T-helper 2 cell treated with Interferon-gamma antibody and Interleukin-4, amounts not matched to agents 100 ng/mL and 5 ng/mL, for 36 hours (primary cell): Measurements from ENCODE around the gene GPR132. TPM values are rescaled to one million over a fixed set of nuclear protein-coding genes. Genes with fewer than 3 reads are reported as not detected.
"Not testable (repeated sequence)": the region's sequence is repeated elsewhere in the genome, so short reads cannot be mapped to it uniquely, and the experiment has no call there.

Source experiments
- intact Hi-C: fragments of 100-400 bp; cut with micrococcal nuclease; formaldehyde crosslinking; loops from one replicate; pipeline ENCODE4 v1.15.1; 2023
- total RNA-seq: library from RNA; stranded (reverse); gene quantifications from 2 replicates; pipeline ENCODE4 v1.2.3, GENCODE V29; 2022

GPR132 gene, protein sequence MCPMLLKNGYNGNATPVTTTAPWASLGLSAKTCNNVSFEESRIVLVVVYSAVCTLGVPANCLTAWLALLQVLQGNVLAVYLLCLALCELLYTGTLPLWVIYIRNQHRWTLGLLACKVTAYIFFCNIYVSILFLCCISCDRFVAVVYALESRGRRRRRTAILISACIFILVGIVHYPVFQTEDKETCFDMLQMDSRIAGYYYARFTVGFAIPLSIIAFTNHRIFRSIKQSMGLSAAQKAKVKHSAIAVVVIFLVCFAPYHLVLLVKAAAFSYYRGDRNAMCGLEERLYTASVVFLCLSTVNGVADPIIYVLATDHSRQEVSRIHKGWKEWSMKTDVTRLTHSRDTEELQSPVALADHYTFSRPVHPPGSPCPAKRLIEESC
- 31.8 and 33.0 TPM in 2 replicates for total RNA-seq

DNA sequence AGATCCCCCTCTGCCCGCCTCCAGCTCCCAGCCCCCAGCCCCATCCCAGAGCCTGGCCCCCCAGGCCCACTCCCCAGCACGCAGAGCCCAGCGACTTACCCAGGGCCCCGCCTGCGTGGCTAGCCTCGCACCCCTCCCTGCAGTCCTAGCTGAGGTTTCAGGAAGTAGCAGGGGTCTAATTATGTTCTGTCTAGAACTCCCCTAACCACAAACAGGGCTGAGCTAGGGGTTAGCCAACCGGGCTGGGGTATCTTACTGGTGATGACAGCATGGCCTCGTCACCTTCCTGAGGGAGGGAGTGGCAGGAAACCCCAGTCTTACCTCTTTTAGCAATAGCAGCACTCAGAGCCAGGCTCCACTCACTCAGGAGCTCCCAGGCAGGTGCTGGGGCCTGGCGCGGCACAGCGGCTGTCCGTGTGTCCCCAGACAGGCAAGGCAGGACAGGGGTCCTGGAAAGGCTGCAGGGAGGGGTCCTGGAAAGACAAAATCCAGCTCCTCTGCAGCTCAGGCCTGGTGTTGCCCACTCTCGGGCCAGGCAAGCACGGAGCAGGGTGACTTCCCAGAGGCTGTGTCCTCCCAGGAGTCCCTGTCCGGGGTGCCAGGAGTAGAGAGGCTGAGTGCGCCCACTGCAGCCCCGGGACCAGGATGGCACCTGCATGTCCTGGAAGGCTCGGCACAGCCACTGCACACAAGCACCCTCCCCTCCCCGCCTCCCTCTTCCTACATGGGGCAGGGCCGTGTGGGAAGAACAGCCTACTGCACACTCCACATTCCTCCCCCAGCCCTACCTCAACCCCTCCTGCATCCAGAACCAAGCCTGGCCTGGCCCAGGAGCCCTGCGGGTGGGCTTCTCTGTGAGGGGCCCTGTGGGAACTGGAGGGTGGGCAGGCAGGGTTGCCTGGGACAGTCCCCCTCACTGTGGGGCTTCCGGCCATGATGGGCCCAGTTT lies at the start of gene GPR132:
Gene GPR132, minus strand, starts transcription at position 151 of the 949 bp plus-strand sequence. CDS start 10,010 bp downstream, outside the sequence.
- intact Hi-C loops = loop anchor here (1.0 to 10.0 kb wide), 5 partner anchors 21 to 419 kb away; partner anchors contain the start of genes CDCA4, CLBA1 and CRIP1

GRCh38 chr14:105109243-105109642 lies 44.0 kb upstream of the GPR132 start:
- intact Hi-C loops = not testable (repeated sequence)

DNA sequence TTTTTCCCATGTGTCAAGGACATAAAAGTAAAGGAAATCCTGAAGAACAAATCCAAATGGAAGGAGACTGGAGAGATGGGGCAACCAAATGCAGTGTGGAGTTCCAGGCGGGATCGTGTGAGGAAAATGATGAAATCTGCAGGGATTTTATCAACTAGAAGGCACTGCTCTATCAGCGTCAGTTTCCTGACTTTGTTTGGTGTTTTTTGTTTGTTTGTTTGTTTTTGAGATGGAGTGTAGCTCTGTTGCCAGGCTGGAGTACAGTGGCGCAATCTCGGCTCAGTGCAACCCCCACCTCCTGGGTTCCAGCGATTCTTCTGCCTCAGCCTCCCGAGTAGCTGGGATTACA lies 43.3 kb upstream of the GPR132 start:
- intact Hi-C loops = no loop called here

DNA sequence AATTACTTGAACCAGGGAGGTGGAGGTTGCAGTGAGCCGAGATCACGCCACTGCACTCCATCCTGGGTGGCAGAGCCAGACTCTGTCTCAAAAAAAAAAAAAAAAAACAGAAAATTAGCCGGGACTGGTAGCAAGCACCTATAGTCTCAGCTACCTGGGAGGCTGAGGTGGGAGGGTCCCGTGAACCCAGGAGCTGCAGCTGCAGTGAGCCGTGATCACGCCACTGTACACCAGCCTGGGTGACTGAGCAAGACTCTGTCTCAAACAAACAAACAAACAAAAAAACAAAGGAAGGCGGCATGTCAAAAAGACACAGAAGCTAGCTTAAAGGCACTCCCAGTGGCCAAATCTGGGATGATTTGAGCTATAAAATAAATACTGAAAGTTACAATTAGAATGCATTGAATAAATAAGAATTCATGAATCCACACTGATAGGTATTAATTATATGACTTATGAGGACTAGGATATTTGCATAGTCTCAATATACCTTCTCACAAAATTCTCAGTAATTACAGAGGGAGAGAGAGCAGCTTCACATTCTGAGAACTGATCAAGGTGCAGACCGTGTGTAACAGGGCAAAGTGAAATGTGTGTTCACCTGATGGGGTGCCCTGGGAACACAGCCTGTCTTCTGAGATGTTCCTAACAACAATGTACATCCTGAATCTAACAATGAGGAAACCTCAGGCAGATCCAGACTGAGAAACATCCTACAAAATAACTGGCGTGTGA lies 42.7 kb upstream of the GPR132 start:
- intact Hi-C loops = no loop called here

GRCh38 chr14:105107351-105107750 lies 42.1 kb upstream of the GPR132 start:
- intact Hi-C loops = no loop called here

- intact Hi-C loops = no loop called here
Observed at GRCh38 chr14:105105158-105105557, 39.9 kb upstream of the GPR132 start.

GRCh38 chr14:105102893-105103292 lies 37.7 kb upstream of the GPR132 start:
- intact Hi-C loops = no loop called here

- intact Hi-C loops = no loop called here
Observed at GRCh38 chr14:105102361-105102870, 37.2 kb upstream of the GPR132 start.

GRCh38 chr14:105100910-105101309 lies 35.7 kb upstream of the GPR132 start:
- intact Hi-C loops = no loop called here

- intact Hi-C loops = loop anchor here (10.0 kb wide), 1 partner anchor 65 kb away; the partner anchor contains the start of gene JAG2
Observed at GRCh38 chr14:105099778-105100177, 34.5 kb upstream of the GPR132 start.

- intact Hi-C loops = loop anchor here (10.0 kb wide), 1 partner anchor 66 kb away; the partner anchor contains the start of gene JAG2
Observed at GRCh38 chr14:105098316-105098715, 33.1 kb upstream of the GPR132 start.

- intact Hi-C loops = loop anchor here (10.0 kb wide), 1 partner anchor 67 kb away; the partner anchor contains the start of gene JAG2
Observed at GRCh38 chr14:105097794-105098127, 32.5 kb upstream of the GPR132 start.

- intact Hi-C loops = loop anchor here (10.0 kb wide), 1 partner anchor 68 kb away; the partner anchor contains the start of gene JAG2
Observed at GRCh38 chr14:105096206-105096875, 31.1 kb upstream of the GPR132 start.

DNA sequence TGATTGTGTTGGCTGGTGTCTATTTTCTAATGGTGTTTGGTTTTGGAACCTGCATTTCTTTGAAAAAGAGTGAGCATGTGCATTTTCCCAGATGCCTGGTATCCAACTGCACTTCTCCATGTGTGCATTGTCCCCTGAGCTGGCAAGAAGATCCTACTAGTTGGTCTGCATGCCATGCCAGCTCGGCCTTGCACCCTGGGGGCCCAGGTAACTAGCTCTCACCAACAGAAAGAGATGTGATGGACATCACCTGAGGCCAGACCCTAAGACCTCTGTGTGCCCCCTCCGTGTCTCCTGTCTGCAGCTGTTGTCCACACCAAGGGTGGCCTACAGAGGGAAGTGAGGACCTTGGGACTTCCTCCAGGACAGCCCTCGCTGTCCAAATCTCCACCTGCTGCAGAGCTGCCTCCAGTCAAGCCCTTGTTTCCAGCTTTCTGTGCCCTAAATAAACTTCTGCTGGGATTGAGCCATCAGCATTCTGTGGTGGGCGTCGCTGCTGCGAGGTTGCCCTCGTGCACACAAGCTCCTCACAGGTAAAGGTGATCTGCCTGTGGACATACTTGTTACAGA lies 30.1 kb upstream of the GPR132 start:
- intact Hi-C loops = loop anchor here (10.0 kb wide), 1 partner anchor 69 kb away; the partner anchor contains the start of gene JAG2

GRCh38 chr14:105094193-105094907 lies 29.1 kb upstream of the GPR132 start:
- intact Hi-C loops = loop anchor here (10.0 kb wide), 1 partner anchor 70 kb away; the partner anchor contains the start of gene JAG2

GRCh38 chr14:105093431-105094192 lies 28.4 kb upstream of the GPR132 start:
- intact Hi-C loops = loop anchor here (10.0 kb wide), 1 partner anchor 71 kb away; the partner anchor contains the start of gene JAG2

- intact Hi-C loops = loop anchor here (10.0 kb wide), 1 partner anchor 72 kb away; the partner anchor contains the start of gene JAG2
Observed at GRCh38 chr14:105093038-105093430, 27.8 kb upstream of the GPR132 start.
